Epithelial cell of esophagus (primary cell): ENCODE data around the gene ACTG1.

Experiments used
- DNase-seq: peaks from one replicate; pipeline ENCODE4 v3.0.0; 2010; ENCODE audit warnings: low read depth
- H3K4me3 ChIP-seq: 2 replicates; pipeline ENCODE4 v1.5.1; 2011; ENCODE audit warnings: mild to moderate bottlenecking, low read length, control low read depth
- CTCF ChIP-seq: IDR thresholded peaks from 2 replicates; pipeline ENCODE4 v1.5.1; 2011; ENCODE audit warnings: low read depth, mild to moderate bottlenecking, low read length, control low read depth, inconsistent platforms; ENCODE audit not compliant: insufficient read depth; ENCODE audit errors: missing control alignments

ACTG1 gene

GRCh38 chr17:81470944-81471817 lies 41.4 kb downstream of the ACTG1 start:
- DNase-seq = peak; percentile 52
- no peak overlapping the region for H3K4me3 ChIP-seq
- no peak for TF ChIP-seq CTCF

GRCh38 chr17:81470270-81470943 lies 42.2 kb downstream of the ACTG1 start:
- TF ChIP-seq CTCF = no peak
- DNase-seq = no peak

GRCh38 chr17:81469266-81469665 lies 43.3 kb downstream of the ACTG1 start:
- DNase-seq = no peak
- TF ChIP-seq CTCF = no peak
- H3K4me3 ChIP-seq = no peak overlapping the region

More at GRCh38 chr17:81470270-81470943, 42.2 kb downstream of the ACTG1 start:
- H3K4me3 ChIP-seq = no peak overlapping the region

GRCh38 chr17:81468770-81469121 lies 43.9 kb downstream of the ACTG1 start:
- no peak for TF ChIP-seq CTCF
- no peak overlapping the region for H3K4me3 ChIP-seq
- no peak for DNase-seq

- H3K4me3 ChIP-seq = no peak overlapping the region
- DNase-seq = no peak
- TF ChIP-seq CTCF = no peak
These were observed 44.4 kb downstream of the ACTG1 start for GRCh38 chr17:81468111-81468769.

- no peak overlapping the region for H3K4me3 ChIP-seq
- no peak for TF ChIP-seq CTCF
- DNase-seq = no peak
These were observed 45.8 kb downstream of the ACTG1 start for GRCh38 chr17:81466564-81467472.
